Left renal pelvis (tissue), 4 donors: ENCODE measurements around the gene ACSF2. TPM values are rescaled to one million over a fixed set of nuclear protein-coding genes. Genes with fewer than 3 reads are reported as not detected.

Source experiments
- DNase-seq, 4 donors: peaks; one replicate each; pipeline ENCODE4 v3.0.0-alpha.2; 2013; ENCODE audit warnings: low read depth in 4 of 4, low spot score in 3 of 4
- polyA plus RNA-seq, 4 donors: library from polyadenylated mRNA; unstranded; fragments of 120-200 nt; gene quantifications; one replicate each; pipeline ENCODE4 v1.2.1, GENCODE V29; 2013; ENCODE audit not compliant: insufficient read length in 4 of 4

The ACSF2 gene
- polyA plus RNA-seq, 4 donors, result 37.0 to 108 (median 78.9) TPM

- no peak for DNase-seq
Measured at GRCh38 chr17:50495217-50495823, 69.3 kb downstream of the ACSF2 start.

GRCh38 chr17:50495918-50496317, 69.9 kb downstream of the ACSF2 start:
- no peak for DNase-seq

- DNase-seq, result no peak
Measured at GRCh38 chr17:50498021-50498874, 72.2 kb downstream of the ACSF2 start.

GRCh38 chr17:50499270-50499669, 73.3 kb downstream of the ACSF2 start:
- DNase-seq, result no peak

- no peak for DNase-seq
Measured at GRCh38 chr17:50499721-50500120, 73.7 kb downstream of the ACSF2 start.

GRCh38 chr17:50501054-50501453, 75.0 kb downstream of the ACSF2 start:
- DNase-seq, result no peak

- no peak for DNase-seq
Measured at GRCh38 chr17:50502301-50502990, 76.4 kb downstream of the ACSF2 start.

GRCh38 chr17:50505591-50506130, 79.6 kb downstream of the ACSF2 start:
- no peak for DNase-seq

- DNase-seq, result no peak
Measured at GRCh38 chr17:50506298-50506697, 80.3 kb downstream of the ACSF2 start.

- DNase-seq, result peak in 1 of 4 donors; percentile 68
Measured at GRCh38 chr17:50507871-50508572, 82.0 kb downstream of the ACSF2 start, which contains the start of gene MYCBPAP. MYCBPAP (plus strand) TSS chr17:50508439; CDS start chr17:50508675, 236 bp downstream.

- DNase-seq, result no peak
Measured at GRCh38 chr17:50508573-50509460, 82.8 kb downstream of the ACSF2 start.

GRCh38 chr17:50511058-50511457, 85.0 kb downstream of the ACSF2 start:
- no peak for DNase-seq

GRCh38 chr17:50513495-50513894, 87.5 kb downstream of the ACSF2 start:
- no peak for DNase-seq

GRCh38 chr17:50514388-50514787, 88.4 kb downstream of the ACSF2 start:
- DNase-seq, result no peak

- no peak for DNase-seq
Measured at GRCh38 chr17:50514936-50515702, 89.1 kb downstream of the ACSF2 start.

- no peak for DNase-seq
Measured at GRCh38 chr17:50517011-50517410, 91.0 kb downstream of the ACSF2 start.

- no peak for DNase-seq
Measured at GRCh38 chr17:50517504-50518383, 91.7 kb downstream of the ACSF2 start.
